Trophoblast cell (in vitro differentiated cells and primary cell): ENCODE measurements around the gene TEX14.
"Not testable (repeated sequence)": the region's sequence is repeated elsewhere in the genome, so short reads cannot be mapped to it uniquely, and the experiment has no call there.

ENCODE experiments used
- DNase-seq, 2 donors: peaks; one replicate each; pipeline ENCODE4 v3.0.0-alpha.2; 2016
- H2AFZ ChIP-seq: 2 replicates; pipeline ENCODE4 v1.6.1; 2013; ENCODE audit warnings: low read length, moderate library complexity, mild to moderate bottlenecking; ENCODE audit not compliant: insufficient read depth, poor library complexity
- H2AK5ac ChIP-seq: 2 replicates; pipeline ENCODE4 v1.6.1; 2013; ENCODE audit warnings: mild to moderate bottlenecking, low read length
- H2BK120ac ChIP-seq: 2 replicates; pipeline ENCODE4 v1.6.1; 2013; ENCODE audit warnings: low read length, mild to moderate bottlenecking, moderate library complexity; ENCODE audit not compliant: insufficient read depth, poor library complexity
- H2BK12ac ChIP-seq: 2 replicates; pipeline ENCODE4 v1.6.1; 2013; ENCODE audit warnings: mild to moderate bottlenecking, low read length, moderate library complexity
- H2BK5ac ChIP-seq: 2 replicates; pipeline ENCODE4 v1.6.1; 2013; ENCODE audit warnings: low read length, low read depth, moderate library complexity, mild to moderate bottlenecking; ENCODE audit not compliant: poor library complexity
- H3K14ac ChIP-seq: 2 replicates; pipeline ENCODE4 v1.6.1; 2013; ENCODE audit warnings: mild to moderate bottlenecking, low read length
- H3K18ac ChIP-seq: 2 replicates; pipeline ENCODE4 v1.6.1; 2013; ENCODE audit warnings: mild to moderate bottlenecking, low read length
- H3K23ac ChIP-seq: 2 replicates; pipeline ENCODE4 v1.6.1; 2013; ENCODE audit warnings: low read length
- H3K27ac ChIP-seq: 2 replicates; pipeline ENCODE4 v1.5.1; 2013; ENCODE audit warnings: low read depth, mild to moderate bottlenecking, inconsistent platforms, low read length, moderate library complexity
- H3K27me3 ChIP-seq: 2 replicates; pipeline ENCODE4 v1.6.1; 2013; ENCODE audit warnings: inconsistent platforms, mild to moderate bottlenecking, low read length, moderate library complexity; ENCODE audit not compliant: insufficient read depth
- H3K36me3 ChIP-seq, 2 experiments: 1 replicate in 1 of 2; 2 replicates in 1 of 2; pipeline ENCODE4 v1.6.1; 2013; ENCODE audit warnings: low read length in 2 of 2, mild to moderate bottlenecking in 2 of 2, moderate library complexity in 1 of 2; ENCODE audit not compliant: insufficient read depth in 2 of 2, control insufficient read depth in 1 of 2
- H3K4ac ChIP-seq: 2 replicates; pipeline ENCODE4 v1.6.1; 2013; ENCODE audit warnings: low read depth, mild to moderate bottlenecking, low read length, moderate library complexity
- H3K4me1 ChIP-seq, 2 experiments: 1 replicate in 1 of 2; 2 replicates in 1 of 2; pipeline ENCODE4 v1.6.1; 2013; ENCODE audit warnings: low read length in 2 of 2, mild to moderate bottlenecking in 2 of 2, moderate library complexity in 1 of 2; ENCODE audit not compliant: insufficient read depth in 2 of 2, control insufficient read depth in 1 of 2
- H3K4me2 ChIP-seq: 2 replicates; pipeline ENCODE4 v1.6.1; 2013; ENCODE audit warnings: inconsistent platforms, mild to moderate bottlenecking, low read length, moderate library complexity
- H3K4me3 ChIP-seq: 2 replicates; pipeline ENCODE4 v1.5.1; 2013; ENCODE audit warnings: mild to moderate bottlenecking, low read depth, low read length, inconsistent platforms
- H3K79me1 ChIP-seq: one replicate; pipeline ENCODE4 v1.6.1; 2013; ENCODE audit warnings: low read length
- H3K79me2 ChIP-seq: 2 replicates; pipeline ENCODE4 v1.6.1; 2013; ENCODE audit warnings: low read length, mild to moderate bottlenecking; ENCODE audit not compliant: control insufficient read depth, insufficient read depth, poor library complexity
- H3K9ac ChIP-seq: 2 replicates; pipeline ENCODE4 v1.6.1; 2013; ENCODE audit warnings: mild to moderate bottlenecking, low read length
- H3K9me3 ChIP-seq: 2 replicates; pipeline ENCODE4 v1.6.1; 2013; ENCODE audit warnings: low read depth, mild to moderate bottlenecking, control low read depth, inconsistent platforms, low read length; ENCODE audit not compliant: insufficient read depth
- H4K12ac ChIP-seq: 2 replicates; pipeline ENCODE4 v1.6.1; 2013; ENCODE audit warnings: low read depth, mild to moderate bottlenecking, low read length, moderate library complexity
- H4K8ac ChIP-seq: 2 replicates; pipeline ENCODE4 v1.6.1; 2013; ENCODE audit warnings: low read depth, mild to moderate bottlenecking, low read length, moderate library complexity
- H4K91ac ChIP-seq: one replicate; pipeline ENCODE4 v1.6.1; 2013; ENCODE audit warnings: low read depth, mild to moderate bottlenecking, low read length, moderate library complexity
- WGBS: extraction: QIAGEN DNeasy Blood & Tissue Kit; methylation state at CpG from one replicate; pipeline ENCODE4 v1.1.7; 2013; ENCODE audit warnings: missing lambda C conversion rate; ENCODE audit not compliant: insufficient read length, insufficient coverage; ENCODE audit errors: extremely low coverage; 5-methylcytosine and 5-hydroxymethylcytosine counted together

Gene TEX14

DNA sequence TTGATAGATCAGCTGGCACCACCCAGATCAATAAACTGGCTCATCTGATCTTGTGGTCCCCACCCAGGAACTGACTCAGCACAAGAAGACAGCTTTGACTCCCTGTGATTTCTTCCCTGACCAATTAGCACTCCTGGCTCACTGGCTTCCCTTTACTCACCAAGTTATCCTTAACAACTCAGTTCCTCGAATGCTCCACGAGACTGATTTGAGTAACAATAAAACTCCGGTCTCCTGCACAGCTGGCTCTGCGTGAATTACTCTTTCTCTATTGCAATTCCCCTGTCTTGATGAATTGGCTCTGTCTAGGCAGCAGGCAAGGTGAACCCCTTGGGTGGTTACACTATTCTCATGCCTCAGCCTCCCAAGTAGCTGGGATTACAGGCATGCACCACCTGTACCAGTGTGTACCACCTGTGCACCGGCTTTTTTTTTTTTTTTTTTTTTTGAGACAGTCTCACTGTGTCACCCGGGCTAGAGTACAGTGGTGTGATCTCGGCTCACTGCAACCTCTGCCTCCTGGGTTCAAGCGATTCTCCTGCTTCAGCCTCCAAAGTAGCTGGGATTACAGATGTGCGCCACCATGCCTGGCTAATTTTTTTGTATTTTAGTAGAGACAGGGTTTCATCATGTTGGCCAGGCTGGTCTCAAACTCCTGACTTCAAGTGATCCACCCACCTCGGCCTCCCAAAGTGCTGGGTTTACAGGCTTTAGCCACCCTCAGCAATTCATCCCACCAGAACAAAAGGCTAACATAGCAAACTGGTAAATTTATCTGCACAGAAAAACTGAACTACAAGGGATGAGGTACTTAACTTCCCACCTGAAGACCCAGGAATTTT, 33.7 kb downstream of the TEX14 start:
- H3K4me1 ChIP-seq, result not testable (repeated sequence)

DNA sequence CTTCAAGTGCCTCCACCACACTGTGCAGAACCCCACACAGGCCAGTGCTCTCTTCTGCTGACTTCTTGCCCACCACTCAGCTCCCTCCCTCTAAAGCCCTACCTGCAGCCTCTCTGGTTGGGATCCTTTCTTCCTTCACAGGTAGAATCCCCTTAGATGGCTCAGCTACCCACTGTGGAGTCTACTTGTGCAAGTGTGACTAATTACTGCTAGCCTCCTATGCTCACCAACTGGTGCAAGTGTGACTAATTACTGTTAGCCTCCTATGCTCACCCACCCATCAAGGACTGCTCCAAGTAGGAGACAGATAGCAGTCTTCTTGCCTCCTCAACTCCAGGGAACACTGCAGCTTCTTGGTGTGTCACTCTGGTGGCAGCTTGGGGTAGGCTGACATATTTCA, 43.6 kb downstream of the TEX14 start:
- H3K9ac ChIP-seq, result no peak overlapping the region
- H2AK5ac ChIP-seq, result no peak overlapping the region
- H2AFZ ChIP-seq, result no peak overlapping the region
- H3K27ac ChIP-seq, result no peak overlapping the region
- H3K4me1 ChIP-seq, result no peaks in the 10 kb centered on the region
- no peak overlapping the region for H2BK5ac ChIP-seq
- DNase-seq, result no peak
- H3K4me2 ChIP-seq, result no peak overlapping the region
- H2BK120ac ChIP-seq, result no peak overlapping the region
- no peaks in the 10 kb centered on the region for H3K9me3 ChIP-seq
- no peak overlapping the region for H3K18ac ChIP-seq
- no peak overlapping the region for H3K14ac ChIP-seq
- no peak overlapping the region for H2BK12ac ChIP-seq
- no peaks in the 10 kb centered on the region for H3K79me2 ChIP-seq
- no peaks in the 10 kb centered on the region for H3K27me3 ChIP-seq
- no peak overlapping the region for H4K91ac ChIP-seq
- no peaks in the 10 kb centered on the region for H3K36me3 ChIP-seq
- H4K12ac ChIP-seq, result no peak overlapping the region
- H3K23ac ChIP-seq, result no peak overlapping the region
- H3K4ac ChIP-seq, result no peak overlapping the region
- H4K8ac ChIP-seq, result no peak overlapping the region
- no peak overlapping the region for H3K4me3 ChIP-seq
- H3K79me1 ChIP-seq, result no peaks in the 10 kb centered on the region

More for the DNA sequence above, 33.7 kb downstream of the TEX14 start:
- not testable (repeated sequence) for H2BK12ac ChIP-seq, H4K8ac ChIP-seq, H3K27ac ChIP-seq, H3K36me3 ChIP-seq, H3K14ac ChIP-seq, H3K18ac ChIP-seq, H3K23ac ChIP-seq, H2BK5ac ChIP-seq, H3K79me2 ChIP-seq, H3K9ac ChIP-seq, H3K9me3 ChIP-seq, H4K91ac ChIP-seq, H3K4me3 ChIP-seq, H3K79me1 ChIP-seq, H3K27me3 ChIP-seq, H2BK120ac ChIP-seq, H2AK5ac ChIP-seq, H2AFZ ChIP-seq, H4K12ac ChIP-seq, H3K4ac ChIP-seq
- no CpG with 5 or more reads among the region's 10 CpGs for WGBS
- peak overlapping the region; percentile 50 for H3K4me2 ChIP-seq
- DNase-seq, result peak; percentile 26 to 57

DNA sequence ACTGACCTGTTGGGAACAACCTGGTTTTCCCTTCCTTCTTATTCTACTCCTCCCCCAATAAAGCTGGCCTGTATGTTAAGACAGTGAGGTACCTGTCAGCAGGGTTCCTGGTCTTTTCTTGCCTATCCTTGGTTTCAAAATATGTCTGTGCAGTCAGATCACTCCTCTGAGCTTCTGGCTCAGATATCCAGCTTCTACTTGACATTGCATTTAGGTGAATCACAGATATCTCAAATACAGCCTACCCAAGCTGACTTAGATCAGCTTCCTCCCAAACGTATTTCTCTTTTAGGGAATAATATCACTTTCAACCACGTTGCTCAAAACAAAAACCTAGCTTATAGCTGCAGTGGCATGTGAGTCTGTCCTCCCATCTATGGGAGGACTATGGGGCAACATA, 48.7 kb downstream of the TEX14 start:
- Histone ChIP-seq H3K4ac (no peak overlapping the region), H3K4me3 (no peak overlapping the region), H3K4me2 (no peak overlapping the region), H3K9me3 (no peaks in the 10 kb centered on the region), H3K27ac (no peak overlapping the region), H4K91ac (no peak overlapping the region), H3K79me1 (no peaks in the 10 kb centered on the region), H4K12ac (no peak overlapping the region), H2AFZ (no peak overlapping the region), H2AK5ac (no peak overlapping the region), H3K4me1 (no peaks in the 10 kb centered on the region), H3K79me2 (no peaks in the 10 kb centered on the region), H3K23ac (no peak overlapping the region), H3K18ac (no peak overlapping the region), H3K27me3 (no peaks in the 10 kb centered on the region), H2BK12ac (no peak overlapping the region), H2BK5ac (no peak overlapping the region), H3K36me3 (no peaks in the 10 kb centered on the region), H3K14ac (no peak overlapping the region), H4K8ac (no peak overlapping the region), H3K9ac (no peak overlapping the region), H2BK120ac (no peak overlapping the region)
- no peak for DNase-seq
- WGBS, result no CpG with 5 or more reads among the region's 2 CpGs

DNA sequence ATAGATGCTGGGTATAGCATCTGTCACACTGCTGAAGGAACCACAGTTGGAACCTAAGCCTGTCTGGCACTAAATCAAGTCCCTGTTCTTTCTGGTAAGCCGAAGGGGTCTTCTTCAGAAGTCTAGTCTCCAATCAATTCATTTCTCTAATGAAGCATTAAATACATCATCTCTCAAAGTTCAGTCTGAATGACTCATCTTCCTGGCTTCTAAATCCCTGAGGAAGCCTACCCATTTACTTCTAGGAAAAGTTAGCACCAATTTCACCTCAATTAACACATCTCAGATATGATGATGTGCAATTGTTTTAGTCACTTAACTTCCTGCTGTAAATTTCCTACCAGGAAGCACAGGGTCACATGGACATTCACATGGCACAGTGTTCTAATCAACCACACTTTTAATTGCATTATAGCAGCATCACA, 49.9 kb downstream of the TEX14 start:
- no peaks in the 10 kb centered on the region for H3K79me1 ChIP-seq
- H3K27ac ChIP-seq, result no peak overlapping the region
- no peak overlapping the region for H3K4me2 ChIP-seq
- H2BK120ac ChIP-seq, result no peak overlapping the region
- WGBS, result no CpG with 5 or more reads among the region's 1 CpG
- no peak overlapping the region for H2BK12ac ChIP-seq
- no peak overlapping the region for H3K4me3 ChIP-seq
- H3K9me3 ChIP-seq, result no peaks in the 10 kb centered on the region
- no peak overlapping the region for H4K91ac ChIP-seq
- no peaks in the 10 kb centered on the region for H3K36me3 ChIP-seq
- no peak overlapping the region for H3K14ac ChIP-seq
- no peaks in the 10 kb centered on the region for H3K27me3 ChIP-seq
- no peaks in the 10 kb centered on the region for H3K4me1 ChIP-seq
- H2AK5ac ChIP-seq, result no peak overlapping the region
- H3K9ac ChIP-seq, result no peak overlapping the region
- H3K4ac ChIP-seq, result no peak overlapping the region
- H3K79me2 ChIP-seq, result no peaks in the 10 kb centered on the region
- no peak overlapping the region for H3K18ac ChIP-seq
- H4K12ac ChIP-seq, result no peak overlapping the region
- no peak overlapping the region for H3K23ac ChIP-seq
- H2BK5ac ChIP-seq, result no peak overlapping the region
- H2AFZ ChIP-seq, result no peak overlapping the region
- H4K8ac ChIP-seq, result no peak overlapping the region
- no peak for DNase-seq
